Adrenal gland (tissue), 5 donors: ENCODE data around the gene TTI1.
"Not testable (repeated sequence)": the region's sequence is repeated elsewhere in the genome, so short reads cannot be mapped to it uniquely, and the experiment has no call there.

ENCODE experiments used
- POLR2A ChIP-seq, 2 donors: fragments of 450-650 bp; IDR thresholded peaks; one replicate each; pipeline ENCODE4 v1.6.1; 2017; ENCODE audit warnings: antibody characterized with exemption in 2 of 2, mild to moderate bottlenecking in 2 of 2, moderate library complexity in 1 of 2
- TF ChIP-seq, protein P1 (sequence below), 6 experiments: fragments of 450-650 bp in 4 of 6; fragments of 200-600 bp in 2 of 6; sonication (generic) in 1 of 6; IDR thresholded peaks; 1 replicate in 5 of 6; 2 replicates in 1 of 6; pipeline versions ENCODE4 v1.5.1 to v1.8.0; 2016 to 2021; ENCODE audit warnings: antibody characterized with exemption in 6 of 6, mild to moderate bottlenecking in 2 of 6, moderate library complexity in 1 of 6
- donor health status: DM: no; HTN: no; CAD: no.

DNA sequence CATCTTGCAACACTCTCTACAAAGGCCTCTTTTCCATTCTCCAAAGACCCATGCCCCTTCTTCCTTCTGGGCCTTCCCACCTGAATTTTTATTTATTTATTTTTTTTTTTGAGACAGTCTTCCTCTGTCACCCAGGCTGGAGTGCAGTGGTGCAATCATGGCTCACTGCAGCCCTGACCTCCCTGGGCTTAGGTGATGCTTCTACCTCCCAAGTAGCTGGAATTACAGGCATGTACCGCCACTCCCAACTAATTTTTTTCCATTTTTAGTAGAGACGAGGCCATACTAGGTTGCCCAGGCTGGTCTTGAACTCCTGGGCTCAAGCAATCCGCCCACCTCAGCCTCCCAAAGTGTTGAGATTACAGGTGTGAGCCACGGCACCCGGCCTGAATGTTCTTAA, 23.8 kb downstream of the TTI1 start:
- TF ChIP-seq, protein P1, sequence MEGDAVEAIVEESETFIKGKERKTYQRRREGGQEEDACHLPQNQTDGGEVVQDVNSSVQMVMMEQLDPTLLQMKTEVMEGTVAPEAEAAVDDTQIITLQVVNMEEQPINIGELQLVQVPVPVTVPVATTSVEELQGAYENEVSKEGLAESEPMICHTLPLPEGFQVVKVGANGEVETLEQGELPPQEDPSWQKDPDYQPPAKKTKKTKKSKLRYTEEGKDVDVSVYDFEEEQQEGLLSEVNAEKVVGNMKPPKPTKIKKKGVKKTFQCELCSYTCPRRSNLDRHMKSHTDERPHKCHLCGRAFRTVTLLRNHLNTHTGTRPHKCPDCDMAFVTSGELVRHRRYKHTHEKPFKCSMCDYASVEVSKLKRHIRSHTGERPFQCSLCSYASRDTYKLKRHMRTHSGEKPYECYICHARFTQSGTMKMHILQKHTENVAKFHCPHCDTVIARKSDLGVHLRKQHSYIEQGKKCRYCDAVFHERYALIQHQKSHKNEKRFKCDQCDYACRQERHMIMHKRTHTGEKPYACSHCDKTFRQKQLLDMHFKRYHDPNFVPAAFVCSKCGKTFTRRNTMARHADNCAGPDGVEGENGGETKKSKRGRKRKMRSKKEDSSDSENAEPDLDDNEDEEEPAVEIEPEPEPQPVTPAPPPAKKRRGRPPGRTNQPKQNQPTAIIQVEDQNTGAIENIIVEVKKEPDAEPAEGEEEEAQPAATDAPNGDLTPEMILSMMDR (IDR thresholded peaks at IDR 0.05): not testable (repeated sequence)
- TF ChIP-seq POLR2A (IDR thresholded peaks at IDR 0.05): not testable (repeated sequence)
